ENCODE measurements around the gene FAM184B.

FAM184B gene

DNA sequence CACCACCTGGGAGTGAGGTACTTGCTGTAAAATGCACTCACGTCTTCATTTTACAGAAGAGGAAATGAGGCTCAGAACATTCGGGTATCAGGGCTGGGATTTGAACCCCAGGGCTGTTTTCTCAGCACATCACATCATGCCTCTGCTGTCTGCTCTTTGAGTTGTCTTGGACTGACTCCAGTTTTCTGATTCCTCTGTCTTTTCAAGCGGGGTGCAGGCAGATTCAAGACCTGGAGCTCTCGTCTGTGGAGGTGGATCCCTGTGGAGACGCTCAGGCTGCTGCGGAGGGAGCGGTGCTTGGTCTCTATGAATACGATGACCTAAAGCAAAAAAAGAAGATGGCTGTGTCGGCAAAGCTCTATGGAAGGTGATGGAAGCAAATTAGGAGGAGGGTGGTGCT, 198.1 kb downstream of the FAM184B start:
- no peak overlapping the region for H3K4me3 ChIP-seq (ENCODE audit: low read depth, low read length)
- H3K9me3 ChIP-seq (ENCODE audit: control insufficient read depth, insufficient read depth, low read depth, low read length) = no peaks in the 10 kb centered on the region
- H3K36me3 ChIP-seq (ENCODE audit: control insufficient read depth in 2 of 2, insufficient read depth in 1 of 2, low read length in 2 of 2) = peaks cover 0 to 88% of the 10 kb centered on the region in 2 experiments; a peak in 2 of 3 replicates
- POLR2A ChIA-PET = no interaction called here
- no peaks in the 10 kb centered on the region for H3K4me1 ChIP-seq (ENCODE audit: control insufficient read depth, insufficient read depth, low read length)
- H3K27ac ChIP-seq (ENCODE audit: extremely low read depth, low read depth, low read length) = no peak overlapping the region
- no peak for TF ChIP-seq OSR2 (tag by site-specific recombination; IDR thresholded peaks at IDR 0.05)
- TF ChIP-seq RBAK (tag by site-specific recombination; IDR thresholded peaks at IDR 0.05) = no peak
- TF ChIP-seq ZNF48 (tag by site-specific recombination; IDR thresholded peaks at IDR 0.05) = no peak
- no peak for TF ChIP-seq ZSCAN23 (tag by site-specific recombination; IDR thresholded peaks at IDR 0.05)
- TF ChIP-seq ZBTB8A (tag by site-specific recombination; IDR thresholded peaks at IDR 0.05) = no peak
- no peak for TF ChIP-seq ZNF660 (tag by site-specific recombination; IDR thresholded peaks at IDR 0.05)
- CTCF ChIA-PET = interaction anchor here (0.6 kb wide), 1 partner anchor 9 kb away, joined by 4 read pairs; no protein-coding TSS in a partner anchor

DNA sequence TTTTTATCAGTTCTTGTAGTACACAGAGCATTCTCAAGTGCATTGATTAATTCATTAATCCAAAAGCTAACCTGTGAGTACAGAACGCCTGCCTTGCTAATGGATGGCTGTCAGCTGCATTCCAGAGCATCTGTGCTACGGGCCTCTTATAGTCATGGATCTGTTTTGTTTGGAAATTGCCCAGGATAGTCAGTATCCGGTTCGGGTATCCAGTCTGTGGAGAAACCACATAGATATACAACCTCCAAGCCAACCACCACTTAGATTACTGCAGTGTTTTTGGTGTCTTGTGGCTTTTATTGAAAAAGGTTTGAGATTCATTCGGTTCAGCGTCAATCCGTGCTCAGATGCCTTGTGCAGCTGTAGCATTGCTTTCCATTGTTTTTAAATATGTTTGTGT, 200.5 kb downstream of the FAM184B start:
- no peak overlapping the region for H3K4me3 ChIP-seq (ENCODE audit: low read depth, low read length)
- no peak overlapping the region for H3K27ac ChIP-seq (ENCODE audit: extremely low read depth, low read depth, low read length)
- TF ChIP-seq ZNF302 (tag by site-specific recombination; IDR thresholded peaks at IDR 0.05; ENCODE audit: low read depth) (no peak), GFI1B (tag by site-specific recombination; IDR thresholded peaks at IDR 0.05) (no peak), ZNF677 (tag by site-specific recombination; IDR thresholded peaks at IDR 0.05) (no peak), ZNF292 (tag by site-specific recombination; IDR thresholded peaks at IDR 0.05; ENCODE audit: borderline replicate concordance, low read depth) (no peak), ZNF549 (tag by site-specific recombination; IDR thresholded peaks at IDR 0.05) (no peak), ZBTB20 (tag by site-specific recombination; IDR thresholded peaks at IDR 0.05) (no peak), ZBTB7A (tag by site-specific recombination; IDR thresholded peaks at IDR 0.05; ENCODE audit: low read depth) (no peak), KLF7 (tag by site-specific recombination; IDR thresholded peaks at IDR 0.05; ENCODE audit: borderline replicate concordance) (no peak), ZNF473 (tag by site-specific recombination; IDR thresholded peaks at IDR 0.05) (no peak), ZNF132 (tag by site-specific recombination; IDR thresholded peaks at IDR 0.05; ENCODE audit: borderline replicate concordance) (no peak)
- TF ChIP-seq, protein P1, sequence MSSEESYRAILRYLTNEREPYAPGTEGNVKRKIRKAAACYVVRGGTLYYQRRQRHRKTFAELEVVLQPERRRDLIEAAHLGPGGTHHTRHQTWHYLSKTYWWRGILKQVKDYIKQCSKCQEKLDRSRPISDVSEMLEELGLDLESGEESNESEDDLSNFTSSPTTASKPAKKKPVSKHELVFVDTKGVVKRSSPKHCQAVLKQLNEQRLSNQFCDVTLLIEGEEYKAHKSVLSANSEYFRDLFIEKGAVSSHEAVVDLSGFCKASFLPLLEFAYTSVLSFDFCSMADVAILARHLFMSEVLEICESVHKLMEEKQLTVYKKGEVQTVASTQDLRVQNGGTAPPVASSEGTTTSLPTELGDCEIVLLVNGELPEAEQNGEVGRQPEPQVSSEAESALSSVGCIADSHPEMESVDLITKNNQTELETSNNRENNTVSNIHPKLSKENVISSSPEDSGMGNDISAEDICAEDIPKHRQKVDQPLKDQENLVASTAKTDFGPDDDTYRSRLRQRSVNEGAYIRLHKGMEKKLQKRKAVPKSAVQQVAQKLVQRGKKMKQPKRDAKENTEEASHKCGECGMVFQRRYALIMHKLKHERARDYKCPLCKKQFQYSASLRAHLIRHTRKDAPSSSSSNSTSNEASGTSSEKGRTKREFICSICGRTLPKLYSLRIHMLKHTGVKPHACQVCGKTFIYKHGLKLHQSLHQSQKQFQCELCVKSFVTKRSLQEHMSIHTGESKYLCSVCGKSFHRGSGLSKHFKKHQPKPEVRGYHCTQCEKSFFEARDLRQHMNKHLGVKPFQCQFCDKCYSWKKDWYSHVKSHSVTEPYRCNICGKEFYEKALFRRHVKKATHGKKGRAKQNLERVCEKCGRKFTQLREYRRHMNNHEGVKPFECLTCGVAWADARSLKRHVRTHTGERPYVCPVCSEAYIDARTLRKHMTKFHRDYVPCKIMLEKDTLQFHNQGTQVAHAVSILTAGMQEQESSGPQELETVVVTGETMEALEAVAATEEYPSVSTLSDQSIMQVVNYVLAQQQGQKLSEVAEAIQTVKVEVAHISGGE (tag by site-specific recombination; conservative IDR thresholded peaks at IDR 0.05; ENCODE audit: low read depth) = no peak
- H3K4me1 ChIP-seq (ENCODE audit: control insufficient read depth, insufficient read depth, low read length) = no peaks in the 10 kb centered on the region
- POLR2A ChIA-PET = no interaction called here
- no peaks in the 10 kb centered on the region for H3K9me3 ChIP-seq (ENCODE audit: control insufficient read depth, insufficient read depth, low read depth, low read length)
- H3K36me3 ChIP-seq (ENCODE audit: control insufficient read depth in 2 of 2, insufficient read depth in 1 of 2, low read length in 2 of 2) = peaks cover 0 to 67% of the 10 kb centered on the region in 2 experiments; a peak in 1 of 3 replicates
- CTCF ChIA-PET = interaction anchor here (0.6 kb wide), 1 partner anchor 16 kb away, joined by 4 read pairs; no protein-coding TSS in a partner anchor
